Measurements from ENCODE around the gene LCE1C. TPM values are rescaled to one million over a fixed set of nuclear protein-coding genes. Genes with fewer than 3 reads are reported as not detected.

LCE1C gene
- not detected for total RNA-seq
- long read RNA-seq: 0 reads

GRCh38 chr1:152806576-152806975 lies at the start of gene LCE1C:
Gene LCE1C (minus strand): TSS chr1:152806651. CDS start chr1:152805478, 1,173 bp downstream.
- DNase-seq (ENCODE audit: low spot score): no peak

GRCh38 chr1:152855661-152856060 lies 49.2 kb upstream of the LCE1C start:
- no peak for DNase-seq (ENCODE audit: low spot score)

GRCh38 chr1:152842556-152842955 lies 36.1 kb upstream of the LCE1C start, which contains the start of gene LCE6A:
Gene LCE6A (plus strand): TSS chr1:152842856. CDS start chr1:152843521, 665 bp downstream.
- no peak for DNase-seq (ENCODE audit: low spot score)

- DNase-seq (ENCODE audit: low spot score): no peak
Observed at GRCh38 chr1:152836870-152837269, 30.4 kb upstream of the LCE1C start.

GRCh38 chr1:152827173-152827572 lies 20.7 kb upstream of the LCE1C start, which contains the start of gene LCE1A:
Gene LCE1A (plus strand): TSS chr1:152827473. CDS start chr1:152827473, 0 bp downstream.
- no peak for DNase-seq (ENCODE audit: low spot score)

GRCh38 chr1:152824964-152825363 lies 18.5 kb upstream of the LCE1C start:
- no peak for DNase-seq (ENCODE audit: low spot score)

- DNase-seq (ENCODE audit: low spot score): no peak
Observed at GRCh38 chr1:152823294-152823693, 16.8 kb upstream of the LCE1C start.

- DNase-seq (ENCODE audit: low spot score): no peak
Observed at GRCh38 chr1:152817309-152817708, 10.9 kb upstream of the LCE1C start.

GRCh38 chr1:152811671-152812070 lies 5.2 kb upstream of the LCE1C start, which contains the start of gene LCE1B:
Gene LCE1B (plus strand): TSS chr1:152811971. CDS start chr1:152812447, 476 bp downstream.
- DNase-seq (ENCODE audit: low spot score): no peak

GRCh38 chr1:152811050-152811449 lies 4.6 kb upstream of the LCE1C start:
- DNase-seq (ENCODE audit: low spot score): no peak

GRCh38 chr1:152801333-152801732 lies 5.1 kb downstream of the LCE1C start:
- DNase-seq (ENCODE audit: low spot score): no peak

- no peak for DNase-seq (ENCODE audit: low spot score)
Observed at GRCh38 chr1:152796421-152796820, 10.0 kb downstream of the LCE1C start, which contains the start of gene LCE1D. Gene LCE1D (plus strand): TSS chr1:152796721. CDS start chr1:152797795, 1,074 bp downstream.

GRCh38 chr1:152795686-152796085 lies 10.8 kb downstream of the LCE1C start:
- DNase-seq (ENCODE audit: low spot score): no peak

GRCh38 chr1:152786077-152786476 lies 20.4 kb downstream of the LCE1C start, which contains the start of gene LCE1E:
Gene LCE1E (plus strand): TSS chr1:152786257. CDS start chr1:152787300, 1,043 bp downstream.
- no peak for DNase-seq (ENCODE audit: low spot score)

GRCh38 chr1:152783095-152783494 lies 23.4 kb downstream of the LCE1C start:
- no peak for DNase-seq (ENCODE audit: low spot score)

GRCh38 chr1:152777510-152778137 lies 28.8 kb downstream of the LCE1C start:
- no peak for DNase-seq (ENCODE audit: low spot score)

- no peak for DNase-seq (ENCODE audit: low spot score)
Observed at GRCh38 chr1:152776361-152776760, 30.1 kb downstream of the LCE1C start.

GRCh38 chr1:152774875-152775274 lies 31.6 kb downstream of the LCE1C start, which contains the start of gene LCE1F:
Gene LCE1F (plus strand): TSS chr1:152775140. CDS start chr1:152776372, 1,232 bp downstream.
- DNase-seq (ENCODE audit: low spot score): no peak

GRCh38 chr1:152770411-152770810 lies 36.0 kb downstream of the LCE1C start:
- DNase-seq (ENCODE audit: low spot score): no peak

- no peak for DNase-seq (ENCODE audit: low spot score)
Observed at GRCh38 chr1:152768847-152769533, 37.5 kb downstream of the LCE1C start.

GRCh38 chr1:152761609-152762213 lies 44.7 kb downstream of the LCE1C start:
- no peak for DNase-seq (ENCODE audit: low spot score)

Data from mesenteric fat pad (tissue), 1 donor.